MM.1S (cell line): ENCODE results near the gene TDO2.
"Not testable (repeated sequence)": the region's sequence is repeated elsewhere in the genome, so short reads cannot be mapped to it uniquely, and the experiment has no call there.

Source experiments
- DNase-seq: peaks from one replicate; pipeline ENCODE4 v3.0.0-alpha.2; 2015
- H2AFZ ChIP-seq: fragments of 300-600 bp; sonication (generic); 2 replicates; pipeline ENCODE4 v1.6.0; 2016; ENCODE audit warnings: antibody characterized with exemption, low read length
- H3F3A ChIP-seq: fragments of 300-600 bp; sonication (generic); 2 replicates; pipeline ENCODE4 v1.6.1; 2016; ENCODE audit warnings: mild to moderate bottlenecking, antibody characterized with exemption, low read length, moderate library complexity, mixed read lengths; ENCODE audit not compliant: insufficient read depth
- H3K27ac ChIP-seq: fragments of 300-600 bp; sonication (generic); 2 replicates; pipeline ENCODE4 v1.5.1; 2016; ENCODE audit warnings: mild to moderate bottlenecking, low read length
- H3K27me3 ChIP-seq: fragments of 300-600 bp; sonication (generic); replicated peaks from 2 replicates; pipeline ENCODE4 v1.6.0; 2016; ENCODE audit warnings: low read length; ENCODE audit not compliant: insufficient read depth
- H3K36me3 ChIP-seq: fragments of 300-600 bp; sonication (generic); replicated peaks from 2 replicates; pipeline ENCODE4 v1.6.1; 2016; ENCODE audit warnings: mild to moderate bottlenecking, low read length, mixed read lengths; ENCODE audit not compliant: insufficient read depth
- H3K4me1 ChIP-seq: fragments of 300-600 bp; sonication (generic); 2 replicates; pipeline ENCODE4 v1.6.1; 2016; ENCODE audit warnings: low read length, mixed read lengths
- H3K4me2 ChIP-seq: fragments of 300-600 bp; sonication (generic); 2 replicates; pipeline ENCODE4 v1.6.0; 2016; ENCODE audit warnings: low read depth, low read length
- H3K4me3 ChIP-seq: fragments of 300-600 bp; sonication (generic); 2 replicates; pipeline ENCODE4 v1.5.1; 2016; ENCODE audit warnings: low read length, mixed read lengths
- H3K79me2 ChIP-seq: fragments of 300-600 bp; sonication (generic); 2 replicates; pipeline ENCODE4 v1.6.1; 2016; ENCODE audit warnings: mixed run types, low read length, mixed read lengths
- H3K9ac ChIP-seq: fragments of 300-600 bp; sonication (generic); 2 replicates; pipeline ENCODE4 v1.6.1; 2016; ENCODE audit warnings: low read length, mixed read lengths
- H3K9me2 ChIP-seq: fragments of 300-600 bp; sonication (generic); replicated peaks from 2 replicates; pipeline ENCODE4 v1.6.1; 2016; ENCODE audit warnings: mild to moderate bottlenecking, low read length, mixed read lengths; ENCODE audit not compliant: insufficient read depth
- H3K9me3 ChIP-seq: fragments of 300-600 bp; sonication (generic); replicated peaks from 2 replicates; pipeline ENCODE4 v1.6.1; 2016; ENCODE audit warnings: mild to moderate bottlenecking, low read length, mixed read lengths; ENCODE audit not compliant: insufficient read depth
- H4K20me1 ChIP-seq: fragments of 300-600 bp; sonication (generic); 2 replicates; pipeline ENCODE4 v1.6.1; 2016; ENCODE audit warnings: mild to moderate bottlenecking, low read length, moderate library complexity, mixed read lengths; ENCODE audit not compliant: insufficient read depth
- CTCF ChIP-seq: fragments of 300-600 bp; sonication (generic); IDR thresholded peaks from 2 replicates; pipeline ENCODE4 v1.5.1; 2016; ENCODE audit warnings: antibody characterized with exemption, low read length, mixed read lengths
- EZH2 ChIP-seq: fragments of 300-600 bp; sonication (generic); optimal IDR thresholded peaks from 2 replicates; pipeline ENCODE3; 2017; ENCODE audit warnings: low read depth, mild to moderate bottlenecking, antibody characterized with exemption, low read length, mixed read lengths
- EZH2phosphoT487 ChIP-seq: fragments of 300-600 bp; sonication (generic); IDR thresholded peaks from 2 replicates; pipeline ENCODE4 v1.6.1; 2018; ENCODE audit warnings: antibody characterized with exemption, low read length

Gene TDO2

GRCh38 chr4:155929833-155930232 lies 26.3 kb downstream of the TDO2 start:
- no peak overlapping the region for H3K9ac ChIP-seq
- no peak overlapping the region for H3K27ac ChIP-seq
- no peak for DNase-seq
- H2AFZ ChIP-seq, result no peak overlapping the region
- no peaks in the 10 kb centered on the region for H3K27me3 ChIP-seq
- no peaks in the 10 kb centered on the region for H3F3A ChIP-seq
- no peaks in the 10 kb centered on the region for H3K9me2 ChIP-seq
- H3K9me3 ChIP-seq, result no peaks in the 10 kb centered on the region
- no peak for TF ChIP-seq EZH2
- TF ChIP-seq CTCF, result no peak
- TF ChIP-seq EZH2phosphoT487, result no peak
- no peaks in the 10 kb centered on the region for H3K79me2 ChIP-seq
- H3K36me3 ChIP-seq, result no peaks in the 10 kb centered on the region; the same call in 1 of the 2 replicates
- H3K4me2 ChIP-seq, result no peak overlapping the region
- no peak overlapping the region for H3K4me3 ChIP-seq
- H3K4me1 ChIP-seq, result no peaks in the 10 kb centered on the region
- no peaks in the 10 kb centered on the region for H4K20me1 ChIP-seq

- no peaks in the 10 kb centered on the region; the same call in 1 of the 2 replicates for H3K36me3 ChIP-seq
- H4K20me1 ChIP-seq, result no peaks in the 10 kb centered on the region
- H3K4me3 ChIP-seq, result no peak overlapping the region
- no peaks in the 10 kb centered on the region for H3K9me3 ChIP-seq
- H3K9ac ChIP-seq, result no peak overlapping the region
- no peak overlapping the region for H2AFZ ChIP-seq
- H3F3A ChIP-seq, result no peaks in the 10 kb centered on the region
- DNase-seq, result no peak
- no peaks in the 10 kb centered on the region for H3K4me1 ChIP-seq
- H3K27me3 ChIP-seq, result no peaks in the 10 kb centered on the region
- H3K79me2 ChIP-seq, result no peaks in the 10 kb centered on the region
- H3K27ac ChIP-seq, result no peak overlapping the region
- no peak overlapping the region for H3K4me2 ChIP-seq
- TF ChIP-seq CTCF (no peak), EZH2 (no peak), EZH2phosphoT487 (no peak)
- H3K9me2 ChIP-seq, result no peaks in the 10 kb centered on the region
Observed at GRCh38 chr4:155930330-155930729, 26.8 kb downstream of the TDO2 start.

GRCh38 chr4:155931634-155932033 lies 28.1 kb downstream of the TDO2 start:
- Histone ChIP-seq H3K9ac (no peak overlapping the region), H3K9me3 (no peaks in the 10 kb centered on the region), H3K9me2 (no peaks in the 10 kb centered on the region), H3K36me3 (no peaks in the 10 kb centered on the region; the same call in 1 of the 2 replicates), H2AFZ (no peak overlapping the region), H4K20me1 (no peaks in the 10 kb centered on the region), H3F3A (no peaks in the 10 kb centered on the region), H3K27ac (no peak overlapping the region), H3K4me1 (no peaks in the 10 kb centered on the region), H3K27me3 (no peaks in the 10 kb centered on the region), H3K4me3 (no peak overlapping the region), H3K4me2 (no peak overlapping the region), H3K79me2 (no peaks in the 10 kb centered on the region)
- DNase-seq, result no peak
- TF ChIP-seq CTCF (no peak), EZH2 (no peak), EZH2phosphoT487 (no peak)

GRCh38 chr4:155934634-155935033 lies 31.1 kb downstream of the TDO2 start:
- H2AFZ ChIP-seq, H3K4me2 ChIP-seq, H3K36me3 ChIP-seq, H3K9ac ChIP-seq, H3K4me1 ChIP-seq, DNase-seq, H3K79me2 ChIP-seq, H3K27ac ChIP-seq, H3K9me3 ChIP-seq, H3K27me3 ChIP-seq, H4K20me1 ChIP-seq, H3K9me2 ChIP-seq, H3K4me3 ChIP-seq, H3F3A ChIP-seq: not testable (repeated sequence)
